Neural crest cell (in vitro differentiated cells): ENCODE measurements around the gene PLPP1. TPM values are rescaled to one million over a fixed set of nuclear protein-coding genes. Genes with fewer than 3 reads are reported as not detected.

Experiments
- DNase-seq: peaks from one replicate; pipeline ENCODE4 v3.0.0; 2021; ENCODE audit warnings: low read depth, mixed read lengths, low spot score
- H3K27ac Mint-ChIP-seq: one replicate; pipeline ENCODE4 v1.8.0; 2021; ENCODE audit warnings: mild to moderate bottlenecking, mixed read lengths; ENCODE audit not compliant: unreplicated experiment
- H3K27me3 Mint-ChIP-seq: 2 replicates; pipeline ENCODE4 v1.8.0; 2021; ENCODE audit warnings: low read depth, mild to moderate bottlenecking, mixed read lengths
- H3K36me3 Mint-ChIP-seq: 2 replicates; pipeline ENCODE4 v1.8.0; 2021; ENCODE audit warnings: low read depth, mild to moderate bottlenecking, mixed read lengths
- H3K4me1 Mint-ChIP-seq: 2 replicates; pipeline ENCODE4 v1.8.0; 2021; ENCODE audit warnings: mixed read lengths
- H3K4me3 Mint-ChIP-seq: one replicate; pipeline ENCODE4 v1.8.0; 2021; ENCODE audit warnings: mild to moderate bottlenecking, mixed read lengths
- H3K9me3 Mint-ChIP-seq: 2 replicates; pipeline ENCODE4 v1.8.0; 2021; ENCODE audit warnings: mixed read lengths
- total RNA-seq: library from RNA; stranded (reverse); gene quantifications from 2 replicates; pipeline ENCODE4 v1.2.1, GENCODE V29; 2021
- TF ChIP-seq, protein P1 (sequence below): fragments of 200-600 bp; sonication (generic); conservative IDR thresholded peaks from 2 replicates; pipeline ENCODE4 v1.5.0; 2021; ENCODE audit warnings: antibody characterized with exemption, mild to moderate bottlenecking

The PLPP1 gene
- total RNA-seq, 1 donor from 2014 or later: 13.2 TPM

DNA sequence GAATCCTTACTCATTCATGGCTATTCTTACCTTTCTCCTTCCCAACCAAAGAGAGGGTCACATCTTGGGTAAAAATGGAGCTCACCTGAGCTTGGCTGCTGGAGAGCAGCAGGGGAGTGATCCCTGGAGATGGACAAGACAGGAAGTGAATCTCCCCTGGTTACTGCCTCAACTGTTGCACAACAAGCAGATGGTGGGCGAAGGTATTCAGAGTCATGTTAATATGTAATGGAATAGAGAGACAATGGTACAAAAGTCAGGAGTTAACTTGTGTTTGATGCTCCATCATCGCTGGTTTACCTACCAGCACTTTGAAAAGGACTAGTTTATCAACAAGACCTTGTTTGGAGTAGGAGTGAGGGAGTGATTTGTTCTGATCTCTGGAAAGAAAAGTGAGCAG lies 13.0 kb upstream of the PLPP1 start:
- Mint-ChIP-seq H3K27ac (no peak overlapping the region), H3K27me3 (no peaks in the 10 kb centered on the region), H3K9me3 (no peaks in the 10 kb centered on the region), H3K4me1 (no peaks in the 10 kb centered on the region), H3K36me3 (no peaks in the 10 kb centered on the region), H3K4me3 (no peak overlapping the region)
- no peak for DNase-seq
- TF ChIP-seq, protein P1, sequence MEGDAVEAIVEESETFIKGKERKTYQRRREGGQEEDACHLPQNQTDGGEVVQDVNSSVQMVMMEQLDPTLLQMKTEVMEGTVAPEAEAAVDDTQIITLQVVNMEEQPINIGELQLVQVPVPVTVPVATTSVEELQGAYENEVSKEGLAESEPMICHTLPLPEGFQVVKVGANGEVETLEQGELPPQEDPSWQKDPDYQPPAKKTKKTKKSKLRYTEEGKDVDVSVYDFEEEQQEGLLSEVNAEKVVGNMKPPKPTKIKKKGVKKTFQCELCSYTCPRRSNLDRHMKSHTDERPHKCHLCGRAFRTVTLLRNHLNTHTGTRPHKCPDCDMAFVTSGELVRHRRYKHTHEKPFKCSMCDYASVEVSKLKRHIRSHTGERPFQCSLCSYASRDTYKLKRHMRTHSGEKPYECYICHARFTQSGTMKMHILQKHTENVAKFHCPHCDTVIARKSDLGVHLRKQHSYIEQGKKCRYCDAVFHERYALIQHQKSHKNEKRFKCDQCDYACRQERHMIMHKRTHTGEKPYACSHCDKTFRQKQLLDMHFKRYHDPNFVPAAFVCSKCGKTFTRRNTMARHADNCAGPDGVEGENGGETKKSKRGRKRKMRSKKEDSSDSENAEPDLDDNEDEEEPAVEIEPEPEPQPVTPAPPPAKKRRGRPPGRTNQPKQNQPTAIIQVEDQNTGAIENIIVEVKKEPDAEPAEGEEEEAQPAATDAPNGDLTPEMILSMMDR: no peak

DNA sequence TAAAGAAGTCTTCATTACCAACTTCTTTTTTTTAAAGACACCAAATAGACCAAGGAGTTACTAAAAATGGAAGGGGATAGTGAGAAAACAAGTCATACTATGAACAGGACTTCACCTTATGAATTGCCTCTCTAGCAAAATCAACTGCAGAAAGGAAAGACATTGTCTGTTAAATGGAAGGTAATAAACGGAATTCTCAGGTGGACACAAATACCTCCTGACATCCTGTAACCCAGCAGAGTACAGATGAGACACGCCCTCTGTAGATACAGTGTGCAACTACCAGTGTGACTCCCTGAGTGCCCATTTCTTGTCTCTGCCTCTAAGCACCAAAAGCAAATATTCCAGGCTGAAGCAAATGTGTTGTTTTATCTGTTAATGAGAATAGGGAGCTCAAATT lies 12.2 kb upstream of the PLPP1 start:
- Mint-ChIP-seq H3K9me3 (no peaks in the 10 kb centered on the region), H3K27me3 (no peaks in the 10 kb centered on the region), H3K36me3 (no peaks in the 10 kb centered on the region), H3K27ac (no peak overlapping the region), H3K4me3 (no peak overlapping the region), H3K4me1 (no peaks in the 10 kb centered on the region)
- TF ChIP-seq, protein P1: no peak
- DNase-seq: no peak

DNA sequence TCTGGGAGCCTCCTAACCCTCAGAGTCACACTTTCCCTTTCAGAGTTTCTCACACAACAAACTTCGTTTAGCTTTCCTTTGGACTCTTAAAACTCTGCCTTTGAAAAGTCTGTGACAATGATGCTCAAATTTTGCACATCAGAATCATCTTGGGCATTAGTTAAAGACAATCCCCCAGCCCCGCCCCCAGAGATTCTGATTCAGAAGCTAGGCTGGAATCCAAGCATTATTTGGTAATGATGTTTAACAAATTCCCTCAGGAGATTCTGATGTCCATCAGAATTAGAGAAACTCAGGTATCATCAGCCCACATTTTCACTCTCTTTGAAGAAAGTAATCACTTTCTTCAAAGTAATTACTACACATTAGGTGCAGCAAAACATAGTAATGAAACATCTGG lies 9.6 kb upstream of the PLPP1 start:
- no peak for DNase-seq
- H3K9me3 Mint-ChIP-seq: no peaks in the 10 kb centered on the region
- TF ChIP-seq, protein P1: no peak
- H3K4me1 Mint-ChIP-seq: no peaks in the 10 kb centered on the region
- H3K27ac Mint-ChIP-seq: no peak overlapping the region
- no peaks in the 10 kb centered on the region for H3K27me3 Mint-ChIP-seq
- no peak overlapping the region for H3K4me3 Mint-ChIP-seq
- no peaks in the 10 kb centered on the region for H3K36me3 Mint-ChIP-seq

DNA sequence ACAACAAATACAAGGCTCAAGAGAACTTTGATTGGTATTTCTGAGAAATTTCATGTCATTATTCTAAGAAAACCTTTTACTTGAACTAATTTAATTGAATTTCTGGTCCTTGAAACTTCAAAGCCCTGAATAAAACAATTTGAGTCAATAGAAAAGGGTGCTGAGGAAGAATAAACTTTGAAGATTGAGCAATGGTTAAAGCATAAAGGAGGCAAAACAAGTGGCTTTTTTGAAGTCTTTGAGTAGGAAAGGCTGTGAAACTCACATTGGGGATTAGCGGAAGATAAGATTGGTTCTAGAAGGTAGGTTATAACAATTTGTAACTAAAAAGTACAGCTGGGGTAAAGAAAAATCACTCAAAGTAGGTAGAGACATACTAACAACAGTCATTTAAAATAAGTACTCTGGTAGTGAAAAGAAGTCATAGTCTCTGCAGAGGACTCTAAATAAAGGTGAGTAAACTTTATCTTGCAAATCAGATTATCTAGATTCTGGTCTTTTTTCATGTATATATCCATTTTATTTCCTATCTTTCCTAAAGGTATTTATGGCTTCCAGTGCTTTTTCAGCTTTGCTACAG lies 6.4 kb upstream of the PLPP1 start:
- no peaks in the 10 kb centered on the region for H3K36me3 Mint-ChIP-seq
- H3K4me1 Mint-ChIP-seq: no peaks in the 10 kb centered on the region
- DNase-seq: no peak
- H3K4me3 Mint-ChIP-seq: no peak overlapping the region
- no peaks in the 10 kb centered on the region for H3K9me3 Mint-ChIP-seq
- H3K27ac Mint-ChIP-seq: no peak overlapping the region
- TF ChIP-seq, protein P1: no peak
- H3K27me3 Mint-ChIP-seq: no peaks in the 10 kb centered on the region

DNA sequence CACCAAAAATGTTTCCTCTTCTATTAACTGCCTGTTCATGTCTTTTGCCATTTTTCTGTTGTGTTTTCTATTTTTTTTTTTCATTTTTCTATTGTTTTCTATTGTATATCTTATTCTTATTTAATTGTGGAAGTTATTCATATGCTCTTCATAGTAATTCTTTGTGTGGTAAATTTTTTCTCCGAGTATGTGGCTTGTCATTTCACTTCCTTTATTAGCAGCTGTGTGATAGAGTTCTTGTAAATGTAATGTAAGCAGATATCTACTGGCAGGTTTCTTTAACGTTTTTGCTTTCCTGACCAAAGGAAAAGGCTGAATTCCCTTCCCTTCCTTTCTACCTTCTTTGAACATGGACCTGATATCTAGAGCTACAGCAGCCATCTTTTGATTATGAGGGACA lies 5.8 kb upstream of the PLPP1 start:
- no peak for DNase-seq
- peaks cover 3% of the 10 kb centered on the region for H3K4me1 Mint-ChIP-seq
- H3K27me3 Mint-ChIP-seq: no peaks in the 10 kb centered on the region
- TF ChIP-seq, protein P1: no peak
- H3K27ac Mint-ChIP-seq: no peak overlapping the region
- no peak overlapping the region for H3K4me3 Mint-ChIP-seq
- H3K36me3 Mint-ChIP-seq: no peaks in the 10 kb centered on the region
- H3K9me3 Mint-ChIP-seq: no peaks in the 10 kb centered on the region
